Endothelial cell of hepatic sinusoid (primary cell): Measurements from ENCODE around the gene TGFBR3.

Experiments
- in situ Hi-C: cut with HindIII; loops from 2 replicates; pipeline ENCODE4 v1.10.0; 2017; ENCODE audit warnings: low sequenced_read_pairs

The TGFBR3 gene

GRCh38 chr1:91803847-91804545, 82.0 kb downstream of the TGFBR3 start:
- in situ Hi-C loops, result no loop called here

- in situ Hi-C loops, result no loop called here
Measured at GRCh38 chr1:91803123-91803522, 82.8 kb downstream of the TGFBR3 start.

GRCh38 chr1:91801496-91802115, 84.3 kb downstream of the TGFBR3 start:
- in situ Hi-C loops, result no loop called here

- in situ Hi-C loops, result no loop called here
Measured at GRCh38 chr1:91799863-91800262, 86.1 kb downstream of the TGFBR3 start.

GRCh38 chr1:91799159-91799558, 86.8 kb downstream of the TGFBR3 start:
- in situ Hi-C loops, result no loop called here

GRCh38 chr1:91798740-91799139, 87.2 kb downstream of the TGFBR3 start:
- in situ Hi-C loops, result no loop called here

- in situ Hi-C loops, result no loop called here
Measured at GRCh38 chr1:91798241-91798648, 87.7 kb downstream of the TGFBR3 start.

- in situ Hi-C loops, result no loop called here
Measured at GRCh38 chr1:91797164-91797563, 88.8 kb downstream of the TGFBR3 start.

- in situ Hi-C loops, result no loop called here
Measured at GRCh38 chr1:91796390-91796654, 89.6 kb downstream of the TGFBR3 start.

- in situ Hi-C loops, result no loop called here
Measured at GRCh38 chr1:91795591-91796389, 90.2 kb downstream of the TGFBR3 start.

GRCh38 chr1:91793877-91794276, 92.1 kb downstream of the TGFBR3 start:
- in situ Hi-C loops, result no loop called here

GRCh38 chr1:91793189-91793588, 92.8 kb downstream of the TGFBR3 start:
- in situ Hi-C loops, result no loop called here

- in situ Hi-C loops, result no loop called here
Measured at GRCh38 chr1:91792489-91793071, 93.4 kb downstream of the TGFBR3 start.

GRCh38 chr1:91791691-91792488, 94.1 kb downstream of the TGFBR3 start:
- in situ Hi-C loops, result no loop called here

GRCh38 chr1:91791103-91791502, 94.8 kb downstream of the TGFBR3 start:
- in situ Hi-C loops, result no loop called here

- in situ Hi-C loops, result no loop called here
Measured at GRCh38 chr1:91790392-91790791, 95.6 kb downstream of the TGFBR3 start.

- in situ Hi-C loops, result no loop called here
Measured at GRCh38 chr1:91789273-91789997, 96.5 kb downstream of the TGFBR3 start.

- in situ Hi-C loops, result no loop called here
Measured at GRCh38 chr1:91787919-91788318, 98.0 kb downstream of the TGFBR3 start.

GRCh38 chr1:91784616-91785015, 101.3 kb downstream of the TGFBR3 start:
- in situ Hi-C loops, result no loop called here

- in situ Hi-C loops, result no loop called here
Measured at GRCh38 chr1:91784191-91784590, 101.8 kb downstream of the TGFBR3 start.
